Stimulated activated naive CD8-positive, alpha-beta T cell treated with anti-CD3 and anti-CD28 coated beads, Interleukin-15, amount 100 ng/mL, for 72 hours (primary cell): Measurements from ENCODE around the gene LIPM.
"Not testable (repeated sequence)": the region's sequence is repeated elsewhere in the genome, so short reads cannot be mapped to it uniquely, and the experiment has no call there.

Source experiments
- ATAC-seq: fragments of 150-1000 bp; cut with Tn5 transposase; 2 replicates; pipeline ENCODE4 v1.10.0; 2021; ENCODE audit warnings: mild to moderate bottlenecking, moderate library complexity
- DNase-seq, 2 donors: peaks; one replicate each; pipeline ENCODE4 v3.0.0; 2021 to 2022
- H3K27ac Mint-ChIP-seq, 2 donors: one replicate each; pipeline ENCODE4 v1.8.0; 2022; ENCODE audit warnings: mild to moderate bottlenecking in 2 of 2, mixed read lengths in 2 of 2, moderate library complexity in 2 of 2
- H3K27me3 Mint-ChIP-seq: one replicate; pipeline ENCODE4 v1.8.0; 2022; ENCODE audit warnings: mixed read lengths
- H3K4me1 Mint-ChIP-seq: one replicate; pipeline ENCODE4 v1.8.0; 2022; ENCODE audit warnings: mild to moderate bottlenecking, mixed read lengths
- H3K4me3 Mint-ChIP-seq, 2 donors: one replicate each; pipeline ENCODE4 v1.8.0; 2022; ENCODE audit warnings: mild to moderate bottlenecking in 2 of 2, mixed read lengths in 2 of 2, moderate library complexity in 1 of 2
- H3K9me3 Mint-ChIP-seq, 2 donors: one replicate each; pipeline ENCODE4 v1.8.0; 2022; ENCODE audit warnings: mixed read lengths in 2 of 2

LIPM gene

DNA sequence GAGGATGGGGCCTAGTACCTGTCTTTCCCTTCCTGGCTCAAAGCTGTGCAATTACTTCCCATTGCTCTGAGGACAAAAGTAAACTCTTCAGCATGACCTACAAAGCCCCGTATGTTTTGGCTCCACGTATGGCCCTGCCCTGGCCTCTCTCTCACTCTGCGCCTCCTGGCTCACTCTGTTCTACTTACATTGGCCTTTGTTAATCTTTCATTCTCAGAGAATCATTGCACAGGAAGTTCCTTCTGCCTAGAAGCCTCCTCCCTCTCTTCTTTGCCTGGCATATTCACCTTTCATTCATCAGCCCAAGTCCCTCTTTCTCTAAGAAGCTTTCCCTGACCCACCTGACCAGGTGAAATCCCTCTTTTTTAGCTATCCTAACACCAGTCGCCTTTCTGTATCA lies 23.9 kb downstream of the LIPM start:
- peak overlapping the region; percentile 69 to 80 for H3K27ac Mint-ChIP-seq
- peaks cover 68% of the 10 kb centered on the region for H3K4me1 Mint-ChIP-seq

DNA sequence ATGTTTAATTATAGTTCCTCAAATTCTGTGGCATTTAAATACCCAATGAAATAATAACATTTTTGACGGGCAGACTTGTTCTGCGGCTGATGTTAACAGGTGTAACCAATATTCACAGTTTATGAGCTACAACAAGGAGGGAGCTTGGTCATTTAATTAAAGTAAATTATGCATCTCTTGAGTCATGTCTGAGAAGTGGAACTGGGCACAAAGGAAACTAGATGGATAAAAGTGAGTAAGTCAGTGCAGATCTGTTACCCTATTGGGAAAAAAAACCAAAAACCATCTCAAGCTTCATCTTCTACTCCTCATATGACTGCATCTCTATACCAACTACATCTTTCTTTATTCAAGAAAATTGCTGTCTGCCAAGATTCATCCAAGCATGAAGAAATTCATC lies 25.1 kb downstream of the LIPM start:
- Mint-ChIP-seq H3K27me3 (no peaks in the 10 kb centered on the region), H3K4me3 (no peak overlapping the region), H3K27ac (no peak overlapping the region), H3K9me3 (peaks cover 5 to 12% of the 10 kb centered on the region in 2 donors), H3K4me1 (peaks cover 77% of the 10 kb centered on the region)
- no peak for DNase-seq
- ATAC-seq = peak; percentile 63

More for the DNA sequence above, 23.9 kb downstream of the LIPM start:
- ATAC-seq (no peak), DNase-seq (no peak)
- Mint-ChIP-seq H3K4me3 (peak overlapping the region; percentile 25 to 55), H3K9me3 (peaks cover 5 to 12% of the 10 kb centered on the region in 2 donors), H3K27me3 (no peaks in the 10 kb centered on the region)

DNA sequence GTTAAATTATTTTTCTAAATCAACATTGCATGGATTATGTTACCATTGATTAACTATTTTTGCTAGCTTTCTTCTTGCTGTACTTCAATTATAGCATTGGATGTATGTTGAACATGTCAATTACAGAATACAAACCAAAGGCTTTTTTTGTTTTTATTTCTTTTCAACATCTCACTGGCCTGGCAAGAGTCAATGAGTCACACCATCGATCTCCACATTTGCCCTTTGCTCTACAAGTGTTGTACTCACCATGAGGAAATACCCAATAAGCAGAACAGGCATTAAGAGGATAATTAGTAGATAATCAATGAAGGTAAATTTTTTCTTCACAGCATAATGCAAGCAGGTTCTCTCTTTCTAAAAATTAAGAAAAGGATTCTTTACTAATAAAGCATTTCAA lies 25.8 kb downstream of the LIPM start:
- Mint-ChIP-seq H3K9me3 (peaks cover 5 to 12% of the 10 kb centered on the region in 2 donors), H3K4me3 (peak overlapping the region in 1 of 2 donors; percentile 5), H3K4me1 (peaks cover 84% of the 10 kb centered on the region), H3K27ac (peak overlapping the region in 1 of 2 donors; percentile 36), H3K27me3 (no peaks in the 10 kb centered on the region)
- DNase-seq (no peak), ATAC-seq (no peak)

DNA sequence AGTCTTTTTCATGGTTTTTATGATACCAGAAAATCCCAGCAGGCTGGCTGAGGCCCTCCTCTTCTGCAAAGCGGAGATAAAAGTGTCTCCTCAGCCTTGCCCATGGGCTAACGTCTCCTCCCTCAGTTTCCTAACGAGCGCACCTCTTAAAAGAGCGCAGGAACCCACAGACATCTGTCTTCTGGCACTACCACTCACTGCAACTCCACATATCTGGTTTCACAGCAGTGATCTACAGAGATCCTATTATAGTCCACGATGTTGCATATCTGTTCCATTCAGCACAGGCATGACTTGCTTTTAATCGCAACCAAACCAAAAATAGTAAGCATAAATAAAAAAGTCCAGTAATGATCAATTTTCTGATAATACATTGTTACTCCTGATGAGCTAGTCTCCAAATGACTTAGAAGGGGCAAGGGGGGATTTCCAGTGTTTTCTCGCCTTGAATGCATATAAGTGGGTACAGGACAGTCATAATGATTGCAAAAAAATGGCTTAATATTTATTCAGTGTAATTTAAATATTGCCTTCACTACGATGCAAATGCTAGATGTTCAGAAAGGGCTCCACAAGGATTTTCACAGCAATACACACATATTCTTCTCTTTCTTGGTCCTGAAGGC lies 28.2 kb downstream of the LIPM start:
- ATAC-seq = peak; percentile 55
- H3K4me3 Mint-ChIP-seq = peak overlapping the region; percentile 49 to 52
- H3K4me1 Mint-ChIP-seq = peaks cover 71% of the 10 kb centered on the region

DNA sequence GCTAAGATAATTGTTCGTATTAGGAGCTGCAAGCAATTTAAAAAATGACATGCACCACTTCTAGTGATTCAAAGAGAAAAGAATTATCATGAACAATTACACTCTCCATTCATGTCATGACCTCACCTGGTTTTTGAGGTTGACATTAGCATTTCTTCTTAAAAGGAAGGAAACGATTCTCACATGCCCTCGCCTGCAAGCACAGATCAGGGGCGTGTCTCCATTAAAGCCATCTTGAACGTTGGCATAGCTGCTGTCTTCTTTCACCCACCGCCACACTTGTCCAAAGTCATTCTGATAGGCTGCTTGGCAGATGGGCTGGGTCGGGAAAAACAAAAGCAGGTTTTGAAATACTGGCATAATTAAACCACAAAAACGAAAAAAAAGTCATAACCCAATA lies 29.2 kb downstream of the LIPM start:
- DNase-seq (peak in 1 of 2 donors; percentile 55), ATAC-seq (peak; percentile 67)
- Mint-ChIP-seq H3K4me1 (peaks cover 62% of the 10 kb centered on the region), H3K27ac (peak overlapping the region in 1 of 2 donors; percentile 42), H3K9me3 (peaks cover 0 to 6% of the 10 kb centered on the region in 2 donors), H3K27me3 (no peaks in the 10 kb centered on the region), H3K4me3 (peak overlapping the region; percentile 11 to 49)

More for the DNA sequence above, 28.2 kb downstream of the LIPM start:
- Mint-ChIP-seq H3K9me3 (peaks cover 0 to 12% of the 10 kb centered on the region in 2 donors), H3K27me3 (no peaks in the 10 kb centered on the region), H3K27ac (no peak overlapping the region)
- peak in 1 of 2 donors; percentile 21 for DNase-seq

DNA sequence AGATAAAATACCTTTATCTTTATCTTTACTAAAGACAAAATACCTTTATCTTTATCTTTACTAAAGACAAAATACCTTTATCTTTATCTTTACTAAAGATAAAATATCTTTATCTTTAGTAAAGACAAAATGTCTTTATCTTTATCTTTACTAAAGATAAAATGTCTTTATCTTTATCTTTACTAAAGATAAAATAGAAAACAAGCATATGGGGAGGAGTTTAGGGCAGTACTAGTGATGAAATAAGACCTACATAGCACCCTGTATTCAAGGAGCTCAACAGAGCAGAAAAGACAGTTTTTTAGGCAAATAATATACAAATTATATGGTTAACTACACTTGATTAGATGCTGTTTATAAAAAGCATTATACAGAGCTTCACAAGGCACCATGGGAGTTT lies 29.8 kb downstream of the LIPM start:
- Mint-ChIP-seq H3K4me3 (no peak overlapping the region), H3K4me1 (peaks cover 55% of the 10 kb centered on the region), H3K27ac (no peak overlapping the region), H3K27me3 (no peaks in the 10 kb centered on the region), H3K9me3 (no peaks in the 10 kb centered on the region)
- ATAC-seq = no peak
- no peak for DNase-seq

DNA sequence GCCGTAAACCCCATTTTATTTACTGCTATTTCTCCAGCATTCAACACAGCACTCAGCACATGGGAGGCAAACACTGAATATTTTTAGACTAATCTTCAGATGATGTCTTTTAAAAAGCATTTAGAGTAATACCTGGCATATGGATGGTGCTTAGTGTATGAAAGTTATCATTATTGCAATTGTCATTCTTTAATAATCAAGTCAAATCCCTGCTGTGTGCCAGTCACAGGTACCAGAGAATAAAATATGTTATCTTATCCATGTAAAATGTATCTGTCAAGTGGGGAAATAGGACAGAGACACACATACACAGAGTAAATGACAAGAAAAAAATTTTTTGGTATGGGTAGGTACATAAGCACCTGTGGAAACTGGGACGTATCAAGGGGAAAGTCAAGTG lies 30.6 kb downstream of the LIPM start:
- H3K4me3 Mint-ChIP-seq = no peak overlapping the region
- ATAC-seq (no peak), DNase-seq (no peak)
- no peaks in the 10 kb centered on the region for H3K27me3 Mint-ChIP-seq
- no peaks in the 10 kb centered on the region for H3K9me3 Mint-ChIP-seq
- H3K27ac Mint-ChIP-seq = no peak overlapping the region
- peaks cover 47% of the 10 kb centered on the region for H3K4me1 Mint-ChIP-seq

DNA sequence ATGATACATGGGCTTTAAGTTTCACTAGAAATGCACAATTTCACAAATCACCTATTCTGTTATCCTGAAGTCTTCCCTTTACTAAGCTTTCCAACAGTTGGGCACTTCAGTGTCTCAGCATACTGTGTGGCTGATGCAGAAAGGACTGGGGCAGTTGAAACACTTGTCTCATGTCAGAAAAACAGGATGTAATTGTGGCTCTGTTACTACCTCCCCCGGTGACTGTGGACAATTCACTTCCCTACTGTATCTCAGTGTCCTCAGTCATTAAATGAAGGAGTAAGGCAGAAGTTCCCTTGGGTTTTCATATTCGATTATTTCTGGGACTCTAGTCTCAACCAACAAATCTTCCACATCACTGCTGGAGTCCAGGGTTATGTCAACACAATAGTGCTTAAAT lies 31.2 kb downstream of the LIPM start:
- peak overlapping the region in 1 of 2 donors; percentile 22 for H3K27ac Mint-ChIP-seq
- H3K27me3 Mint-ChIP-seq = no peaks in the 10 kb centered on the region
- ATAC-seq (no peak), DNase-seq (no peak)
- no peaks in the 10 kb centered on the region for H3K9me3 Mint-ChIP-seq
- peaks cover 42% of the 10 kb centered on the region for H3K4me1 Mint-ChIP-seq
- no peak overlapping the region for H3K4me3 Mint-ChIP-seq

DNA sequence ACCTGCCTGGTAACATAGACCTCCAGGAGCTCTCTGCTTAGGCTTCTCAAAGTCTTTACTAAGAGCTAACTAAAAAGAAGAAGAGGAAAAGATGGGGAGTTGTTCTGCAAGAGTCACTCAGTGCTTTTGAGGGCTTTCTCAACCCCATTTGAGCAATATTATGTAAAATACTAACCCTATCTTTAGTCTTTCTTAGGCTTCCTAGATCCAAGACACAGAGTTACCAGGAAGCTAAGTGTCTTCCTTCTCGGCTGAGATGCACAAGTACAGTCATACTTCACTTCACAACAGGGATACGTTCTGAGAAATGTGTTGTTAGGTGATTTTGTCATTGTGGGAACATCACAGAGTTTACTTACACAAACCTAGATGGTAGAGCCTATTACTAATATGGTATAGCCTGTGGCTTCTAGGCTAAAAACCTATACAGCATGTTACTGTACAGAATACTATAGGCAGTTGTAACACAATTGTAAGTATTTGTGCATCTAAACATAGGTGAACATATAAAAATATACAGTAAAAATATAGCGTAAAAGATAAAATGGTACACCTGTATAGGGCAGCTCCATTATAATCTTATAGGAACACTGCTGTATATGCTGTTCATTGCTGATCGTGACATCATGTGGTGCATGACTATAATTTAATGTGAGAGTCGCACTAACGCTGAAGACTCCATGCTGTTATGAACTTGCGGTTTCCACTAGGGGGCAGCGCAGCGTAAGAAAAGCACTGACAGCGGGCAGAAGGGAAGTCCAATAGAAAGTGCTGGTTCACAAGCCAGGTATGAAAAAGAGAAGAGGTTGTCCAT lies 32.8 kb downstream of the LIPM start:
- ATAC-seq = peak; percentile 89
- no peak overlapping the region for H3K4me3 Mint-ChIP-seq
- peaks cover 34% of the 10 kb centered on the region for H3K4me1 Mint-ChIP-seq
- no peaks in the 10 kb centered on the region for H3K27me3 Mint-ChIP-seq
- no peak overlapping the region for H3K27ac Mint-ChIP-seq
- DNase-seq = peak; percentile 80 to 86
- H3K9me3 Mint-ChIP-seq = no peaks in the 10 kb centered on the region

DNA sequence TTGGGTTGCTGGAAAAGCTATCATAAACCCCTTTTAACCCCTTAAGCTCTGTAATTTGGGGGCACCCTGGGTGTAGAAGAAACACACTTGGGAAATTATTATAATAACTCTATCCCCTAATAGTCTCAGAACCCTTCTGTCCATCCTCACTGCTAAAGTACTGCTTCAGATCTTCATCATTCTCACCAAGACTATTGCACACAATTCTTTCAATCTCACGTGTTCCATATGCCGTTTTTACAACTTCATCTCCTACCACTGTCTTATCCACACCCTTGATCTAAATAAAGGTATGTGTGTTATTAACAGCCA lies 33.3 kb downstream of the LIPM start:
- no peak overlapping the region for H3K4me3 Mint-ChIP-seq
- H3K27me3 Mint-ChIP-seq = no peaks in the 10 kb centered on the region
- H3K9me3 Mint-ChIP-seq = no peaks in the 10 kb centered on the region
- no peak overlapping the region for H3K27ac Mint-ChIP-seq
- H3K4me1 Mint-ChIP-seq = peaks cover 31% of the 10 kb centered on the region
- ATAC-seq (peak; percentile 2), DNase-seq (no peak)

DNA sequence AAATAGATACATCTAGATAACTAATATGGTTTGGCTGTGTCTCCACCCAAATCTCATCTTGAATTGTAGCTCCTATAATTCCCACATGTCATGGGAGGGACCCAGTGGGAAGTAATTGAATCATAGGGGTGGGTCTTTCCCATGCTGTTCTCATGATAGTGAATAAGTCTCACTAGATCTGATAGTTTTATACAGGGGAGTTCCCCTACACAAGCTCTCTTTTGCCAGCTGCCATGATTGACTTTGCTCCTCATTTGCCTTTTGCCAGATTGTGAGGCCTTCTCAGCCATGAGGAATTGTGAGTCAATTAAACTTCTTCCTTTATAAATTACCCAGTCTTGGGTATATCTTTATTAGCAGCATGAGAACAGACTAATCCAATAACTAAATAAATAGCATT lies 35.1 kb downstream of the LIPM start:
- not testable (repeated sequence) for ATAC-seq, H3K27ac Mint-ChIP-seq, DNase-seq, H3K9me3 Mint-ChIP-seq, H3K4me3 Mint-ChIP-seq, H3K27me3 Mint-ChIP-seq
- H3K4me1 Mint-ChIP-seq = peaks cover 29% of the 10 kb centered on the region

DNA sequence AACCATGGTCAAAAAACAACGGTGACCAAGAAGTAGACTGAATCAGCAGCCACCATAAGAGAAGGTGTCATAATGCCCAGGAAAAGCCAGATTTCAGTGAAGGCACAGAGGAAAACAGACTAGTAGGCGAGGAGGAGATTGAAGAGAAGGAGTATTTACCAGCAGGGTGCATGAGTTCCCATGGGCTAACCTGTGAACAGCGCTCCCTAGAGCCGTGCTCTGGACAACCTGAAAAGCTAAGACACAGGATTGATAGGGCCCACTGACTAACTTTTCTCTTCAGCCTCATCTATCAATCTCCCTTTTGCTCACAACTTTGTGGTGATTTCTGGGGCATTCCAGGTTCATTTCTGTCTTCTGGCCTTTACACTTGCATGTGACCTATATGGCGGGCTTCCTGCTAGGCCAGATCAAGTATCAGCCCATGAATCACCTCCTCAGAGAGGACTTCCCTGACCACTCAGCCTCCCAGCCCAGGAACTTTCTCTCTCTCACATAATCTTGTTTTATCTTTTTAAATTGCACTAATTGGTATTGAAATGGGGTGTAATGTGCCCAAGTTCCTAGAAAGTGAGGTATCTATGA lies 36.3 kb downstream of the LIPM start:
- no peaks in the 10 kb centered on the region for H3K27me3 Mint-ChIP-seq
- no peak overlapping the region for H3K4me3 Mint-ChIP-seq
- ATAC-seq (no peak), DNase-seq (no peak)
- H3K4me1 Mint-ChIP-seq = peaks cover 23% of the 10 kb centered on the region
- H3K27ac Mint-ChIP-seq = no peak overlapping the region
- no peaks in the 10 kb centered on the region for H3K9me3 Mint-ChIP-seq

DNA sequence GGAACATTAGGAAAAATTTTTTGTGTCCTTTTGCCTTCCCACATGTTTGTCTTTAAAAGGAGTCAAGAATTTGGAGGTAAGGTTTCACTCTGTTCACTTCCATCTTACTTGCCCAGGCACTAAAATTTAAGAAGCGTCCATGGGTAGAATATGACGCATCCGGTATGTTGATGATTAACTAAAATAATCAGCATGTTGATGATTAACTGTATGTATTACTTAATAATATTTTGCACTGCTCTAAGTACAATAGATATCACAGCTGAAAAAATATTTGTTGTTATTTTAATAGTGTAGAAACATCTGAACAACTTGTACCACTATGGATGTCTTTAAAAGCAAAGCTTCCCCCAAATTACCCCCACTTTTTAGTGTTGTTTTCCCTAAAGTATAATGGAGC lies 37.6 kb downstream of the LIPM start:
- H3K9me3 Mint-ChIP-seq = no peaks in the 10 kb centered on the region
- peaks cover 21% of the 10 kb centered on the region for H3K4me1 Mint-ChIP-seq
- DNase-seq (no peak), ATAC-seq (no peak)
- H3K27ac Mint-ChIP-seq = no peak overlapping the region
- H3K27me3 Mint-ChIP-seq = peaks cover 4% of the 10 kb centered on the region
- no peak overlapping the region for H3K4me3 Mint-ChIP-seq

DNA sequence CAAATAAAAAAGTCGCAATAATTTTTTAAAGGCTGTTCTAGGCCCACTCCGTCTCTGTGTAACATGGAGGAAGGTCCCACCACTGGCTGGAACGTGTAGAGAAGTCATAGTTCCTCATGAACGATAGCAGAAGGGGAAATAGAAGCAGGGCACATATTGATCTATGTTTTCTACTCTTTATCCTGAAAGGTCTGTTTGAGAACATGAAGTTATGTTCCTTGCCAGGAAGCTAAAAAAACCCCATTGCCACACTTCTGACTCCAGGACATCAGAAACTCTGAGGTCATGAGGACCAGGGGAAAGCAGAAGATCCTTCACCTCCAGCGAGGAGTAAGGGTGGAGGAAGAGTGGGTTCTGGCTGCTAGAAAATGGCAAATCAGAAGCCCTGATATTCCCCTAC lies 38.4 kb downstream of the LIPM start:
- no peak for DNase-seq
- H3K4me3 Mint-ChIP-seq = peak overlapping the region in 1 of 2 donors; percentile 20
- H3K9me3 Mint-ChIP-seq = no peaks in the 10 kb centered on the region
- H3K4me1 Mint-ChIP-seq = peaks cover 21% of the 10 kb centered on the region
- ATAC-seq = no peak
- peaks cover 11% of the 10 kb centered on the region for H3K27me3 Mint-ChIP-seq
- H3K27ac Mint-ChIP-seq = no peak overlapping the region

DNA sequence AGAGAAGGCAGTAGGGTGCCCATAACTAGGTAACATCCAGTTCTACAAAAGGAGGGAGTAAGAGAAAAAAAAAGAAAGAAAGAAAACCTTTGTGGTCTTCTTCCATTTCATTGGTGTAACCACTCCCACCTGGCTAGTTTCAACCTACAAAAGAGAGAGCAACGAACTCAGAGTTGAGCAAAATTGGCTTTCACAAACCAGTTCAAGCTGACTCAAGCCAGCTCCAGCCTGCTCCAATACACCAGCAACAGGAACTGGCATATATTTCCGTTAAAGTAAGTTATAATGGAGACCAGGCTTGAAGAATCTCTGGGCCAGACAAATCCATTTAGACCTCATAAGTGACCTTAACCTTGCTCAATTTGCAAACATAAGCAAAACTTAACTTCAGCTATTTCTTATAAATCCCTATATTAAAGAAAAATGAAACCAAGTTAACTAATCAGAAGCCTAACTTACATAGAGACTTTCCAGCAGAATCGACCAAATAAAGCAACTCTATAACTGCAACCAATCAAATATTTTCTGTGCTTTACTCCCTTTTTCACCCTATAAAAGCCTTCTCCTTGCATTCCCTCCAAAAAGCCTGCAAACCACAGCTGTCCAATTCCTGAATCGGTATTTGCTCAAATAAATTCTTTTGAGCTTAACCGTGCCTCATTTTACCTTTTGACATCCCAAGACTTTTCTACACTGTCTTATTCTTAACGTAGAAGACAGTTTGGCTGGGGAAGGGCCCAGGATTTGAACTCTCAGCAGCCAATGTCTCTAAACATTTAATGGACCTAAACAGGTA lies 39.0 kb downstream of the LIPM start:
- H3K4me3 Mint-ChIP-seq = no peak overlapping the region
- H3K27me3 Mint-ChIP-seq = peaks cover 14% of the 10 kb centered on the region
- peak; percentile 64 for ATAC-seq
- DNase-seq = peak in 1 of 2 donors; percentile 20
- peaks cover 21% of the 10 kb centered on the region for H3K4me1 Mint-ChIP-seq
- H3K27ac Mint-ChIP-seq = no peak overlapping the region
- H3K9me3 Mint-ChIP-seq = no peaks in the 10 kb centered on the region
